IMR-90 (cell line): ENCODE results near the gene C10orf62. TPM values are rescaled to one million over a fixed set of nuclear protein-coding genes. Genes with fewer than 3 reads are reported as not detected.

Experiments
- ATAC-seq: fragments of 200-7000 bp; cut with Tn5 transposase; 2 replicates; pipeline ENCODE4 v1.9.1; 2020; ENCODE audit warnings: low read depth, mild to moderate bottlenecking, moderate library complexity
- BruUV-seq: library from RNA; stranded (reverse); fragments of 400-500 nt; replicated peaks from 2 replicates; lab custom pipeline; 2021; lab: Mats Ljungman, UMichigan
- CTCF ChIA-PET: fragments of 300-600 bp; formaldehyde crosslinking; extraction: SDS; loops from one replicate; lab custom pipeline; 2021; ENCODE audit warnings: antibody characterized with exemption; lab: Yijun Ruan, JAX
- POLR2A ChIA-PET: fragments of 300-600 bp; sonication (Branson Sonifier 250); formaldehyde crosslinking; loops from one replicate; lab custom pipeline; 2022; ENCODE audit warnings: antibody characterized with exemption; ENCODE audit not compliant: unreplicated experiment; lab: Charles Lee
- DNase-seq: peaks from one replicate; pipeline ENCODE4 v3.0.0; 2013
- H2AFZ ChIP-seq: replicated peaks from 2 replicates; pipeline ENCODE3; 2013; ENCODE audit warnings: low read length, mild to moderate bottlenecking; ENCODE audit not compliant: poor library complexity
- H2AK5ac ChIP-seq: 2 replicates; pipeline ENCODE4 v1.6.1; 2013; ENCODE audit warnings: low read depth, low read length, inconsistent platforms
- H2AK9ac ChIP-seq: replicated peaks from 2 replicates; pipeline ENCODE3; 2013; ENCODE audit warnings: mild to moderate bottlenecking, low read depth, low read length, moderate library complexity; ENCODE audit not compliant: poor library complexity
- H2BK120ac ChIP-seq: 2 replicates; pipeline ENCODE4 v1.6.1; 2013; ENCODE audit warnings: low read depth, low read length, inconsistent platforms
- H2BK15ac ChIP-seq: 3 replicates; pipeline ENCODE4 v1.6.1; 2013; ENCODE audit warnings: low read depth, low read length, inconsistent platforms
- H2BK20ac ChIP-seq: 2 replicates; pipeline ENCODE4 v1.6.1; 2013; ENCODE audit warnings: low read depth, mild to moderate bottlenecking, inconsistent platforms, low read length, moderate library complexity
- H2BK5ac ChIP-seq: 2 replicates; pipeline ENCODE4 v1.6.1; 2013; ENCODE audit warnings: mild to moderate bottlenecking, low read depth, low read length, inconsistent platforms; ENCODE audit not compliant: poor library complexity, severe bottlenecking
- H3K14ac ChIP-seq: replicated peaks from 2 replicates; pipeline ENCODE4 v1.6.1; 2013; ENCODE audit warnings: low read depth, low read length, inconsistent platforms
- H3K18ac ChIP-seq: 2 replicates; pipeline ENCODE4 v1.6.1; 2013; ENCODE audit warnings: low read depth, low read length, control low read depth
- H3K23ac ChIP-seq: 2 replicates; pipeline ENCODE4 v1.6.1; 2013; ENCODE audit warnings: low read depth, low read length, inconsistent platforms
- H3K27ac ChIP-seq: 2 replicates; pipeline ENCODE4 v1.5.1; 2013; ENCODE audit warnings: mild to moderate bottlenecking, control low read depth, low read length; ENCODE audit not compliant: insufficient read depth
- H3K27me3 ChIP-seq: 2 replicates; pipeline ENCODE4 v1.6.1; 2013; ENCODE audit warnings: low read length; ENCODE audit not compliant: control insufficient read depth, insufficient read depth
- H3K36me3 ChIP-seq: 2 replicates; pipeline ENCODE4 v1.6.1; 2013; ENCODE audit warnings: low read length, mixed read lengths; ENCODE audit not compliant: control insufficient read depth, insufficient read depth
- H3K4ac ChIP-seq: 2 replicates; pipeline ENCODE4 v1.6.1; 2013; ENCODE audit warnings: low read depth, low read length, inconsistent platforms
- H3K4me1 ChIP-seq: 2 replicates; pipeline ENCODE4 v1.6.1; 2013; ENCODE audit warnings: low read length, mixed read lengths; ENCODE audit not compliant: control insufficient read depth, insufficient read depth
- H3K4me2 ChIP-seq: 2 replicates; pipeline ENCODE4 v1.6.1; 2013; ENCODE audit warnings: low read depth, mild to moderate bottlenecking, control low read depth, low read length, moderate library complexity
- H3K4me3 ChIP-seq: 2 replicates; pipeline ENCODE4 v1.5.1; 2013; ENCODE audit warnings: low read depth, mild to moderate bottlenecking, control low read depth, low read length, moderate library complexity; ENCODE audit not compliant: insufficient read depth
- H3K56ac ChIP-seq: 2 replicates; pipeline ENCODE4 v1.6.1; 2013; ENCODE audit warnings: low read length, inconsistent platforms; ENCODE audit not compliant: insufficient read depth; ENCODE audit errors: extremely low read depth
- H3K79me1 ChIP-seq, 2 experiments: 2 replicates each; pipeline ENCODE4 v1.6.1; 2013; ENCODE audit warnings: low read length in 2 of 2, inconsistent platforms in 1 of 2, low read depth in 1 of 2
- H3K9ac ChIP-seq: 2 replicates; pipeline ENCODE4 v1.6.1; 2013; ENCODE audit warnings: low read depth, low read length, control low read depth
- H3K9me1 ChIP-seq: 2 replicates; pipeline ENCODE4 v1.6.1; 2013; ENCODE audit warnings: low read length, inconsistent platforms; ENCODE audit not compliant: insufficient read depth
- H3K9me3 ChIP-seq: 2 replicates; pipeline ENCODE4 v1.6.1; 2013; ENCODE audit warnings: low read length; ENCODE audit not compliant: control insufficient read depth, insufficient read depth
- H4K20me1 ChIP-seq: 2 replicates; pipeline ENCODE4 v1.6.1; 2013; ENCODE audit warnings: low read length, inconsistent platforms; ENCODE audit not compliant: insufficient read depth
- H4K5ac ChIP-seq: 2 replicates; pipeline ENCODE4 v1.6.1; 2013; ENCODE audit warnings: mild to moderate bottlenecking, low read depth, low read length, control low read depth
- H4K8ac ChIP-seq, 2 experiments: 2 replicates each; pipeline ENCODE4 v1.6.1; 2013; ENCODE audit warnings: low read depth in 2 of 2, low read length in 2 of 2, control low read depth in 1 of 2, inconsistent platforms in 1 of 2
- H4K91ac ChIP-seq: 2 replicates; pipeline ENCODE4 v1.6.1; 2013; ENCODE audit warnings: low read depth, low read length, inconsistent platforms; ENCODE audit not compliant: insufficient read depth
- BHLHE40 ChIP-seq: fragments of 150-350 bp; IDR thresholded peaks from 2 replicates; pipeline ENCODE4 v1.6.1; 2016; ENCODE audit warnings: mild to moderate bottlenecking, low read depth, low read length
- CEBPB ChIP-seq: IDR thresholded peaks from 2 replicates; pipeline ENCODE4 v1.6.1; 2012; ENCODE audit warnings: low read depth, low read length, improper control_type of control experiment
- CHD1 ChIP-seq: IDR thresholded peaks from 2 replicates; pipeline ENCODE4 v1.6.1; 2012; ENCODE audit warnings: low read depth, low read length, improper control_type of control experiment
- FOS ChIP-seq: fragments of 150-350 bp; IDR thresholded peaks from 2 replicates; pipeline ENCODE4 v1.6.1; 2016; ENCODE audit warnings: low read depth, low read length
- MAFK ChIP-seq: IDR thresholded peaks from 2 replicates; pipeline ENCODE4 v1.6.1; 2012; ENCODE audit warnings: low read depth, low read length, improper control_type of control experiment
- MXI1 ChIP-seq: IDR thresholded peaks from 2 replicates; pipeline ENCODE4 v1.6.1; 2012; ENCODE audit warnings: low read depth, mild to moderate bottlenecking, low read length, moderate library complexity, borderline replicate concordance
- POLR2A ChIP-seq: IDR thresholded peaks from 2 replicates; pipeline ENCODE4 v1.6.1; 2012; ENCODE audit warnings: mild to moderate bottlenecking, low read depth, low read length
- RAD21 ChIP-seq: IDR thresholded peaks from 2 replicates; pipeline ENCODE4 v1.6.1; 2012; ENCODE audit warnings: low read length, improper control_type of control experiment
- RCOR1 ChIP-seq: IDR thresholded peaks from 2 replicates; pipeline ENCODE4 v1.6.1; 2012; ENCODE audit warnings: mild to moderate bottlenecking, low read length, improper control_type of control experiment; ENCODE audit not compliant: insufficient replicate concordance
- USF2 ChIP-seq: fragments of 150-350 bp; IDR thresholded peaks from 2 replicates; pipeline ENCODE4 v1.6.1; 2017; ENCODE audit warnings: mild to moderate bottlenecking, antibody characterized with exemption, low read length, low read depth
- WGBS, 2 experiments: methylation state at CpG; one replicate each; pipeline versions ENCODE4 v1.1.5 to v1.1.7; 2013; ENCODE audit warnings: missing lambda C conversion rate in 2 of 2; ENCODE audit not compliant: insufficient read length in 1 of 2; ENCODE audit errors: extremely low coverage in 2 of 2; 5-methylcytosine and 5-hydroxymethylcytosine counted together
- dilution Hi-C: fragments of 300-500 bp; cut with HindIII; formaldehyde crosslinking; loops from one replicate; pipeline ENCODE4 v1.14.3; 2018; ENCODE audit warnings: low sequenced_read_pairs; ENCODE audit not compliant: unreplicated experiment
- in situ Hi-C: fragments of 300-500 bp; cut with MboI; formaldehyde crosslinking; loops from 3 replicates; pipeline ENCODE4 v1.14.3; 2019; ENCODE audit warnings: low sequenced_read_pairs, inconsistent platforms, mixed read lengths
- intact Hi-C: fragments of 100-400 bp; cut with micrococcal nuclease; formaldehyde crosslinking; loops from 2 replicates; pipeline ENCODE4 v1.10.0; 2022
- polyA plus RNA-seq, 3 experiments: library from polyadenylated mRNA; depleted of rRNA; stranded (reverse); fragments of >200 nt; gene quantifications; 2 replicates each; pipeline ENCODE4 v1.2.3, GENCODE V29; 2012; ENCODE audit warnings: low replicate concordance in 1 of 3
- total RNA-seq: library from RNA; depleted of rRNA; stranded (reverse); fragments of >200 nt; gene quantifications from 2 replicates; pipeline ENCODE4 v1.2.3, GENCODE V29; 2012

C10orf62 gene
- total and polyA plus RNA-seq, 2 of the 4 experiments (the other 2 are of a cell fraction) = not detected

- peaks cover 10 to 34% of the 10 kb centered on the region in 2 experiments; a peak in 3 of 4 replicates for H3K79me1 ChIP-seq
- peak within 1 kb of the TSS; percentile 77 for H3K4me3 ChIP-seq
- H3K23ac ChIP-seq = peak within 1 kb of the TSS; percentile 82
- H3K4ac ChIP-seq = peak within 1 kb of the TSS; percentile 71
- H3K9ac ChIP-seq = peak within 1 kb of the TSS; percentile 90
- H3K27me3 ChIP-seq = no peaks in the 10 kb centered on the region
- intact Hi-C loops (loop anchor here (5.0 kb wide), 1 partner anchor 143 kb away; the partner anchor contains the start of genes MMS19 and UBTD1), in situ Hi-C loops (no loop called here), dilution Hi-C loops (no loop called here)
- BruUV-seq = no TSS peak
- peaks cover 7% of the 10 kb centered on the region; the same call in 1 of the 2 replicates for H3K9me1 ChIP-seq
- H3K56ac ChIP-seq = peak within 1 kb of the TSS; percentile 66; the same call in 1 of the 2 replicates
- peak; percentile 98 for ATAC-seq
- peak within 1 kb of the TSS; percentile 55; the same call in 1 of the 2 replicates for H4K5ac ChIP-seq
- H2BK5ac ChIP-seq = peak within 1 kb of the TSS; percentile 91
- peak within 1 kb of the TSS; percentile 94 for H2AK9ac ChIP-seq
- H3K4me2 ChIP-seq = peak within 1 kb of the TSS; percentile 90
- H4K20me1 ChIP-seq = peaks cover 9% of the 10 kb centered on the region; the same call in 1 of the 2 replicates
- peaks cover 9% of the 10 kb centered on the region for H3K36me3 ChIP-seq
- no peaks in the 10 kb centered on the region for H3K4me1 ChIP-seq
- peak within 1 kb of the TSS; percentile 67; the same call in 2 of the 3 replicates for H2BK15ac ChIP-seq
- ChIA-PET CTCF (interaction anchor here (1.2 kb wide), 1 partner anchor 66 kb away, joined by 3 read pairs; no protein-coding TSS in a partner anchor), POLR2A (no interaction called here)
- H3K18ac ChIP-seq = peak within 1 kb of the TSS; percentile 55; the same call in 1 of the 2 replicates
- no peaks in the 10 kb centered on the region for H3K9me3 ChIP-seq
- DNase-seq = peak; percentile 99
- 2% methylated on average over 35 of the region's 54 CpGs; no CpG with 5 or more reads in 1 of the 2 experiments for WGBS, 2 experiments
- peak within 1 kb of the TSS; percentile 89 for H2AFZ ChIP-seq
- TF ChIP-seq MXI1 (no peak; the same call in 1 of the 2 replicates), CEBPB (peak; percentile 88), RCOR1 (peak; percentile 8), FOS (no peak), USF2 (no peak), MAFK (peak; percentile 84), POLR2A (peak; percentile 87), CHD1 (no peak), BHLHE40 (no peak), RAD21 (no peak)
- H4K8ac ChIP-seq = peak within 1 kb of the TSS; percentile 53 to 95; a peak in 3 of 4 replicates
- H3K27ac ChIP-seq = peak within 1 kb of the TSS; percentile 88
- H2BK20ac ChIP-seq = peak within 1 kb of the TSS; percentile 47; the same call in 1 of the 2 replicates
- peak within 1 kb of the TSS; percentile 43 for H2BK120ac ChIP-seq
- H3K14ac ChIP-seq = peak within 1 kb of the TSS; percentile 49
- H4K91ac ChIP-seq = peak within 1 kb of the TSS; percentile 10
- H2AK5ac ChIP-seq = peak within 1 kb of the TSS; percentile 22
Measured at GRCh38 chr10:97640174-97640867, 50.8 kb downstream of the C10orf62 start, which contains the start of gene PI4K2A. Gene PI4K2A, plus strand, starts transcription at chr10:97640671. Its CDS starts 72 bp downstream, at chr10:97640743.
